LNCaP clone FGC (cell line): Measurements from ENCODE around the gene CUL9.

Source experiments
- DNase-seq: peaks from one replicate; pipeline ENCODE4 v3.0.0-alpha.2; 2011; ENCODE audit warnings: low read depth
- H3K4me3 ChIP-seq: 2 replicates; pipeline ENCODE4 v1.5.1; 2011; ENCODE audit warnings: mild to moderate bottlenecking, low read depth, low read length, control low read depth
- CTCF ChIP-seq: IDR thresholded peaks from 2 replicates; pipeline ENCODE4 v1.5.1; 2012; ENCODE audit warnings: mild to moderate bottlenecking; ENCODE audit not compliant: control insufficient read depth, insufficient read depth; ENCODE audit errors: extremely low read depth

Gene CUL9

DNA sequence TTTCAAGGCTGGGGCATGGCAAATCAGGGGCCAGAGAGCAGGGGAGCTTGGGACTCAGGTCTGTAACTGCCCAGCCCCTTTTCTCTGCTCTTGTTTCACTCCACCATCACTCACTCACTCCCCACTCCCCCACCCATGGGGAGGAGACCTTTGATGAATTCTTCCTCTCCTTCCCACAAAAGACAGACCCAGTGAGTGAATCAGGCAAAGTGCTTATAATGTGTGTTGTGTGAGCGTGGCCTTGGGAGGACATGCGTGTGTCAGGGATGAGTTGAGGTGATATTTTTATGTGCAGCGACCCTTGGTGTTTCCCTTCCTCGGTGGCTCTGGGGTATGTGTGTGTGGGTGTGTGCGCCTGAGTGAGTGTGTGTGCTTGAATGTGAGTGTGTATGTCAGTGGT, 1.0 kb upstream of the CUL9 start:
- H3K4me3 ChIP-seq, result peak overlapping the region; percentile 90
- no peak for TF ChIP-seq CTCF
- DNase-seq, result no peak

DNA sequence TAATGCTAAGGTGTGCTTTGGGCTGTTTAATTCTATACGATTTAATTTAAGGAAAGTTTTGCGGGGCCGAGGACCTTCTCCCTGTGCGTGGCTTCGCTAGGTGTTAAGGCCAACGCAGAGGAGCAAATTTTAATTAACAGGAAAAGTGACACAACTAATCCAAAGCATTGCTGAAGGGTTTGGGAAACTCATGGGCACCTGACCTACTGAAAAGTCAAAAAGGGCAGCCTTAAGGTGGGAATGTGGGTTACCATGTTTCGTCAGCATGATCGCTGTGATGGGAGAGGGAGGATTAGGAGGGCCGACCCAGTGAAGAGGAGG, 415 bp upstream of the CUL9 start:
- peak overlapping the region; percentile 90 for H3K4me3 ChIP-seq
- TF ChIP-seq CTCF, result no peak
- DNase-seq, result no peak

- DNase-seq, result no peak
- no peak overlapping the region for H3K4me3 ChIP-seq
- no peak for TF ChIP-seq CTCF
Measured at GRCh38 chr6:43183441-43183840, 1.4 kb downstream of the CUL9 start.

- H3K4me3 ChIP-seq, result no peak overlapping the region
- DNase-seq, result no peak
- TF ChIP-seq CTCF, result no peak
Measured at GRCh38 chr6:43184268-43184985, 2.4 kb downstream of the CUL9 start.

DNA sequence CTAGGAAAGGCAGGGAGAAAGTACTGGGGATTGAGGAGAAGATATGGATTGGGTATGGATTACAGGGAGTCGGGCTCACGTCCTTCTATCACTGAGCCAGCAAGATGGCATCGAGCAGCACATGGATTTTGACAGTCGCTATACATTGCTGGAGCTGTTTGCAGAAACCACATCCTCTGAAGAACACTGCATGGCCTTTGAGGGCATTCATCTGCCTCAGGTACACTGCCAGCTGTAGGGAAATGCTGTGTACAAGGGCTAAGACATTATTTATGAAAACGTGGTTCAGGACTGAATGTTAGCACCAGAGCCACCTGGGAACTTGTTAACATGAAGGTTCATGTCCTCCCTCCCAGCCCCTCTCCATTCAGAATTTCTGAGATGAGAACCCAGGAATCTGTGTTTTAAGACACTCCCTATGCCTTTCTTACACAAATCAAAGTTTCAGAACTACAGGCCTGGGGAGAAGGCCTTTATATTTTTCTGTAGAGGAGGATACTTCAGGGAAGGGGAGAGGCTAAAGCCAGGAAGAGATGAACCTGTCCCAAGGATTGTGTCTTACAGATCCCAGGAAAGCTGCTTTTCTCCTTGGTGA, 3.5 kb downstream of the CUL9 start:
- no peak for TF ChIP-seq CTCF
- H3K4me3 ChIP-seq, result no peak overlapping the region
- DNase-seq, result no peak

DNA sequence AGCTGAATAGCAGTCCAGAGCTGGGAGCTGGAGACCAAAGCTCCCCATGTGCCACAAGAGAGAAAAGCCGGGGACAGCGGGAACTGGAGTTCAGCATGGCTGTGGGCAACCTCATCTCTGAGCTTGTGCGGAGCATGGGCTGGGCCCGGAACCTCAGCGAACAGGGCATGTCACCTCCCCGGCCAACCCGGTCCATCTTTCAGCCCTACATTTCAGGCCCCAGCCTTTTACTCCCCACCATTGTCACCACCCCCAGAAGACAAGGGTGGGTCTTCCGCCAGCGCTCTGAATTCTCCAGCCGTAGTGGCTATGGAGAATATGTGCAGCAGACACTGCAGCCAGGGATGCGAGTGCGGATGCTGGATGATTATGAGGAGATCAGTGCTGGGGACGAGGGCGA, 4.0 kb downstream of the CUL9 start:
- no peak for TF ChIP-seq CTCF
- no peak overlapping the region for H3K4me3 ChIP-seq
- no peak for DNase-seq

DNA sequence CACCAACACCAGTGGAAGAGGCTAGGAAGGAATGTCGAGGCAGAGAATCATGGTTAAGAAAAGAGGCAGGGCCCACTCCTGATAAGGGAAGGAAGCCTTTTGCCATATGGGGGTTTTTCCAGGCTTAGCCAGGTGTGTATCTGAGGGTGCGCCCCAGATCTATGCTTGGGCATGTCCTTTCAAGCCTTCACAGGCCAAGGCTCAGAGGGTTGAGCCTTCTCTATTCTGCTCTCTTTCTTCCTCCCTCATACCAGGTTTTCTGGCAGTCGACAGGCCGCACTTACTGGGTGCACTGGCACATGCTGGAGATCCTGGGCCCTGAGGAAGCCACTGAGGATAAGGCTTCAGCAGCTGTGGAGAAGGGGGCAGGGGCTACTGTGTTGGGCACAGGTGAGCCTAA, 4.7 kb downstream of the CUL9 start:
- TF ChIP-seq CTCF, result no peak
- DNase-seq, result no peak
- H3K4me3 ChIP-seq, result no peak overlapping the region
